MCF 10A (cell line): ENCODE data around the gene PJA1. TPM values are rescaled to one million over a fixed set of nuclear protein-coding genes. Genes with fewer than 3 reads are reported as not detected.
A peak's percentile ranks its signal among the peaks of the same experiment; 100 is the strongest.

Experiments
- Bru-seq: library from RNA; stranded (reverse); fragments of 400-500 nt; gene quantifications from one replicate; lab custom pipeline; 2021; lab: Mats Ljungman, UMichigan
- BruChase-seq, 2 experiments: library from RNA; stranded (reverse); fragments of 400-500 nt; gene quantifications; one replicate each; lab custom pipeline; 2021; lab: Mats Ljungman, UMichigan
- BruUV-seq: library from RNA; stranded (reverse); fragments of 400-500 nt; replicated peaks from 2 replicates; lab custom pipeline; 2021; lab: Mats Ljungman, UMichigan
- CTCF ChIA-PET: fragments of 300-600 bp; sonication (Branson Sonifier 250); formaldehyde crosslinking; extraction: SDS; loops from one replicate; lab custom pipeline; 2021; ENCODE audit warnings: antibody characterized with exemption, inconsistent platforms; lab: Yijun Ruan, JAX
- POLR2A ChIA-PET: fragments of 300-600, 350-650 bp; sonication (Branson Sonifier 250); formaldehyde crosslinking; extraction: SDS; loops from one replicate; lab custom pipeline; 2020; ENCODE audit warnings: antibody characterized with exemption, inconsistent platforms; lab: Yijun Ruan, JAX
- DNase-seq: peaks from one replicate; pipeline ENCODE4 v3.0.0-alpha.2; 2018; ENCODE audit not compliant: unreplicated experiment
- H3K27ac Mint-ChIP-seq: one replicate; pipeline ENCODE4 v1.8.0; 2022; ENCODE audit warnings: mild to moderate bottlenecking, low read depth, mixed read lengths; ENCODE audit not compliant: unreplicated experiment
- H3K27me3 Mint-ChIP-seq: one replicate; pipeline ENCODE4 v1.8.0; 2022; ENCODE audit warnings: mixed read lengths; ENCODE audit not compliant: insufficient read depth, unreplicated experiment
- H3K36me3 Mint-ChIP-seq: one replicate; pipeline ENCODE4 v1.8.0; 2022; ENCODE audit warnings: mild to moderate bottlenecking, moderate library complexity, mixed read lengths; ENCODE audit not compliant: insufficient read depth, unreplicated experiment
- H3K4me1 Mint-ChIP-seq: one replicate; pipeline ENCODE4 v1.8.0; 2022; ENCODE audit warnings: mixed read lengths; ENCODE audit not compliant: insufficient read depth, unreplicated experiment
- H3K4me3 Mint-ChIP-seq: one replicate; pipeline ENCODE4 v1.8.0; 2022; ENCODE audit warnings: mild to moderate bottlenecking, moderate library complexity, mixed read lengths; ENCODE audit not compliant: unreplicated experiment
- H3K9me3 Mint-ChIP-seq: one replicate; pipeline ENCODE4 v1.8.0; 2022; ENCODE audit warnings: mixed read lengths; ENCODE audit not compliant: unreplicated experiment
- CTCF ChIP-seq: fragments of 200-600 bp; IDR thresholded peaks from one replicate; pipeline ENCODE4 v1.8.0; 2022; ENCODE audit warnings: antibody characterized with exemption, mild to moderate bottlenecking; ENCODE audit not compliant: unreplicated experiment
- intact Hi-C: fragments of 100-400 bp; cut with micrococcal nuclease; formaldehyde crosslinking; loops from 2 replicates; pipeline ENCODE4 v1.14.1; 2022
- long read RNA-seq: library from polyadenylated mRNA; stranded (forward); transcript quantifications from one replicate; pipeline ENCODE4 v2.0.0, GENCODE V29; 2022
- total RNA-seq: library from RNA; stranded (reverse); gene quantifications from 2 replicates; pipeline ENCODE4 v1.2.3, GENCODE V29; 2022

Gene PJA1
- total RNA-seq (12.6 and 14.1 TPM in 2 replicates), Bru-seq, nascent RNA (percentile 61 among the genes with signal in this experiment), BruChase-seq, experiment 1, labeled RNA remaining after a 6-hour chase (percentile 83 among the genes with signal in this experiment), BruChase-seq, experiment 2, labeled RNA remaining after a 2-hour chase (percentile 73 among the genes with signal in this experiment)
- long read RNA-seq, transcript PJA1-206 (2 exons, 887 nt) = minor isoform, 8 of 58 reads
- long read RNA-seq, transcript PJA1-202 (2 exons, 2,672 nt) = major isoform, 37 of 58 reads
- long read RNA-seq, transcript PJA1-203 (1 exons, 2,692 nt) = minor isoform, 8 of 58 reads
- long read RNA-seq, partial matches to known transcripts = 0 of 58 reads
- long read RNA-seq, other reads (novel, unspliced or antisense) = 2 of 58 reads

GRCh38 chrX:69165087-69165651 is at the start of gene PJA1:
Gene PJA1 (minus strand): TSS chrX:69165453. CDS start chrX:69163073, 2,380 bp downstream.
- CTCF ChIA-PET = interaction anchor here (1.1 to 1.5 kb wide), 2 partner anchors 338 to 342 kb away, joined by 3 read pairs; no protein-coding TSS in a partner anchor
- Mint-ChIP-seq H3K36me3 (no peaks in the 10 kb centered on the region), H3K27me3 (peaks cover 69% of the 10 kb centered on the region), H3K4me3 (peak within 1 kb of the TSS; percentile 77), H3K9me3 (no peaks in the 10 kb centered on the region), H3K27ac (no peak within 1 kb of the TSS), H3K4me1 (peaks cover 14% of the 10 kb centered on the region)
- peak; percentile 49 for DNase-seq
- POLR2A ChIA-PET = interaction anchor here (0.6 to 1.8 kb wide), 5 partner anchors 51 to 745 kb away, joined by 3 to 7 read pairs (median 3); partner anchors contain the start of gene EFNB1
- BruUV-seq = TSS peak; percentile 16
- TF ChIP-seq CTCF = no peak
- intact Hi-C loops = no loop called here

GRCh38 chrX:69214463-69214862 is 49.2 kb upstream of the PJA1 start:
- ChIA-PET POLR2A (no interaction called here), CTCF (interaction anchor here (1.0 to 1.1 kb wide), 2 partner anchors 8 to 387 kb away, joined by 3 to 6 read pairs; no protein-coding TSS in a partner anchor)
- Mint-ChIP-seq H3K27me3 (peaks cover 72% of the 10 kb centered on the region), H3K4me1 (no peaks in the 10 kb centered on the region), H3K4me3 (no peak overlapping the region), H3K36me3 (no peaks in the 10 kb centered on the region), H3K27ac (no peak overlapping the region), H3K9me3 (no peaks in the 10 kb centered on the region)
- no peak for DNase-seq
- intact Hi-C loops = no loop called here
- no TSS peak for BruUV-seq
- no peak for TF ChIP-seq CTCF

GRCh38 chrX:69211701-69212100 is 46.4 kb upstream of the PJA1 start:
- BruUV-seq = no TSS peak
- CTCF ChIA-PET = interaction anchor here (0.9 to 3.8 kb wide), 3 partner anchors 10 to 404 kb away, joined by 3 to 16 read pairs (median 6); no protein-coding TSS in a partner anchor

More at GRCh38 chrX:69211701-69212100, 46.4 kb upstream of the PJA1 start:
- DNase-seq = no peak
- Mint-ChIP-seq H3K36me3 (no peaks in the 10 kb centered on the region), H3K27me3 (peaks cover 79% of the 10 kb centered on the region), H3K9me3 (no peaks in the 10 kb centered on the region), H3K4me3 (no peak overlapping the region), H3K27ac (no peak overlapping the region), H3K4me1 (no peaks in the 10 kb centered on the region)
- POLR2A ChIA-PET = no interaction called here
- TF ChIP-seq CTCF = no peak
- intact Hi-C loops = no loop called here
